Amygdala (tissue), 56 donors: ENCODE data around the gene GPHN.
A peak's percentile ranks its signal among the peaks of the same experiment; 100 is the strongest.
"Not testable (repeated sequence)": the region's sequence is repeated elsewhere in the genome, so short reads cannot be mapped to it uniquely, and the experiment has no call there.

Source experiments
- DNase-seq, 56 donors: peaks; one replicate each; lab custom pipeline; 2025; lab: John Stamatoyannopoulos, UW

Gene GPHN

DNA sequence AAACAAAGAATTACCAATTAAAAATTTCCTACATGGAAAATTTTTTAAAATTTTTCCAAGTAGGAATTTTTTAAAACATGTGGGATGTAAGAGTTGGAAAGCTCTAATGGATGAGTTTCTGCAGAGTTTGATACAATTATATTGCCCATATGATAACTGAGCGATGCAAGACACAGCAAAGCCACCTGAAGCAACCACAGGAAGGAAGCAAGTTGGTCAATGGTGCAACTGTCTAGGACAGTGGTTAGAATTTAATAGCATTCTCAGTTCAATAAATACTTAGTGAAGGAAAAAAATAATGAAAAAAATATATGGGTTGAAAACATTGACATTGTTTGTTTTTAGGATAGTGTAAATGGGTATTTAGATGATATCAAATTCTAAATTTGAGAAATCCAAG, 502.7 kb downstream of the GPHN start:
- no peak for DNase-seq

DNA sequence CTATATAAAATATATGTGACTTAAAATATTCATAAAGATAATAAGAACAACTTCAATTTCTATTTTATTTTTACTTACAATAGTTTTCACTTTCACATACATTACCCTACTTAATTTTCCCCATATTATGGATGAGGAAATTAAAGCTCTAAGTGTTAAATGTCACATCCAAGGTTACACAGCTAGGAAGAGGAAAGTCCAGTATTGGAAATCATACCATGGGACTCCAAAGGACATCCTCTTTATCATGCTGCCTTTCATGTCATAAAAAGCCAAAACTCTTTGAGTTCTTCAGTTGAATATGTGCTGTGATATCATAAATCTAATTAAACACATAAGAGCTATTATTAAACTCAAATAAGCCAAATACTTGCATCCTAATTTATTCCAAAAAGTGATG, 508.9 kb downstream of the GPHN start:
- DNase-seq = no peak

DNA sequence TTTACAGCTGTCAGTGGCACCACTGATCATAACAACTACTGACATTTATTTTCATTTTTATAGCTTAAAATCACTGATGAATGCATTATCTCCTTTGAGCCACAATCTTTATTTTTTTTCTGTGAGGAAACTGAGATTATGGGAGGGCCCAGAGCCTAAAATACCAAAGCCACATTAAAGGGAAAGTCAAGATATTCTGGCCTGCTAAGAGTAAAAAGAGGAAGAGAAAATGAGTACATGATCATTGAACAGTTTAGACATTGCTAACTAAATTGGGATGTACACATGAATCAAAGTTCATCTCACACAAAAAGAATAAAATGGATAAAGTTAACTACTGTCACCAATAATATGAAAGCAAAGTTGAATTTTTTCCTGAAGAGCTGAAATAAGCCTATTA, 510.8 kb downstream of the GPHN start:
- DNase-seq = no peak

DNA sequence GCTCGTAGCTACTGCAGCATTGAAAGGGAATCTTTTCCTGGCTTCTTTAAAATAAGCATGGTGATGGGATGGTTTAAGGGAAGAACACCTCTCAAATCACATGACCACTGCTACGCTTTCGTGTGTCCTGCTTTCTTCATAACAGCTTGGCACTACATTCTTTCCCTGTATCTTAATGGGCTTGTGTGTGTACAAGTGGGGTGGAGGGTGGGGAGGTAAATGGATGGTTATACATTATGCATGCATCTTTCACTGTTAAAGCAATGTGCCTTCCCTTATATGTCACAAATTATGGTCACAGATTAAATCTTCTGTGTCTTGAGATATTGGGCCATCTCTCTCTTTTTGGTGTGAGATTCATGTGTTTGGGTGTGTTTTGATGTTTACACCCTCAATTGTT, 511.8 kb downstream of the GPHN start:
- no peak for DNase-seq

DNA sequence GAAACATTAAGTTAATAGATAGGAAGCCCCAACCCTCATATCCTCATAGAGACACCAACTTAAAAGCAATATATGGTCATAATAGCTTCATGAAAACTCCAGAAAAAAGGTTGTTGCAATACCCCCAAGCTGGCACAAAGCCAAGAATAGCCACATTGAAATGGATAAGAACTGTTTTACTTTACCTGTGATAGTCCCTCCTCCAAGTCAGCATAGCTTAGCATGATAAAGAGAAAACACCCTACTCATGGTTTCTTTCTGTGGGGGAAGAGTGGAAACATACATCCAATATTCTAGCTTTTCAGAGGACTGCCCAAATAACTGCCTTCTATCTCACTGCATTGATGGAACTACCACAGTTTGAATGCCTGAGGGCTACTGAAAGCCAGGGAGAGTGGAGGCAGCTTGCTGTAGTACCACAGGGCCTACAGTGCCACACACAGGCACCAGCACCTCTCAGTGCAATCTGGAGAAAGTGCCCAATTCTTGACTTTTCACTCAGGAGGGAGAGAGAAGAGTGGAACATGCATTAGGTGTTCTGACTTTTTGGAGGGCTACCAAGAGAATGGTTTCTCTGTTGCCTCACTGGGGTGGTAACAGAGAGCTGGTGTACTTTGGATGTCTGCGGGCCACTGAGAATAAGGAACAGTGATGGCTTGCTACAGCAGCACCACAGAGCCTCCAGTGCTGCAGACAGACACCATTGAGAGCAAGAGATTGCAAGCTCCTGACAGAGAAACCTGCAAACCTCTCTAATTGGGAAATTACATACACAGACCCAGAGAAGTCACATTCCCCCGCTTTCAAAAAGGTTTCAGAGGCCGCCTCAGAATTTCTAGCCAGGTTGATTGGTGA, 524.2 kb downstream of the GPHN start:
- DNase-seq = no peak

DNA sequence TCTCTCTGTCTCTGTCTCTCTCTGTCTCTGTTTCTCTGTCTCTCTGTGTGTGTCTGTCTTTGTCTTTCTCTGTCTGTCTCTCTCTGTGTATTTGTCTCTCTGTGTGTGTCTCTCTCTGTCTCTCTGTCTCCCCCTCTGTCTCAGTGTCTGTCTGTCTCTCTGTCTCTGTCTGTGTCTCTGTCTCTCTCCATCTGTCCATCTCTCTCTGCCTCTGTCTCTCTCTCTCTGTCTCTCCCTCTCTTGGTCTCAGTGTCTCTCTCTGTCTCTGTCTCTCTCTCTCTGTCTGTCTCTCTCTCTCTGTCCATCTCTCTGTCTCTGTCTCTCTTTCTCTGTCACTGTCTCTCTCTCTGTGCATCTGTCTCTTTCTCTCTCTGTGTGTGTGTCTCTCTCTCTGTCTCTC, 537.5 kb downstream of the GPHN start:
- no peak for DNase-seq

DNA sequence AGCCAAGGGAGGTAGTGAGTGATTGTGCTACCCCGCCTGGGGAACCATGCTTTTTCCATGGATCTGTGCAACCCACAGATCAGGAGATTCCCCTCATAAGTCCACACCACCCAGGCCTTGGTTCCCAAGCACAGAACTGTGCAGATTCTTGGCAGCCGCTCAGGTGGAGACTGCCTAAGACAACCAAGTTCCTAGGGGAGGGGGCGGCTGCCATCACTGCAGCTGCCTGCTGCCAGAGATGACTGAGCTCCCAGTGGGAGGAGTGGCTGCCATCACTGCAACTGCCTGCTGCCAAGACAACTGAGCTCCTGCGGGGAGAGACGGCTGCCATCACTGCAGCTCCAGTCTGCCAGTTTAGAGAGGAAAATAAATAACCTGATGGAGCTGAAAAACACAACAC, 542.9 kb downstream of the GPHN start:
- DNase-seq = no peak

DNA sequence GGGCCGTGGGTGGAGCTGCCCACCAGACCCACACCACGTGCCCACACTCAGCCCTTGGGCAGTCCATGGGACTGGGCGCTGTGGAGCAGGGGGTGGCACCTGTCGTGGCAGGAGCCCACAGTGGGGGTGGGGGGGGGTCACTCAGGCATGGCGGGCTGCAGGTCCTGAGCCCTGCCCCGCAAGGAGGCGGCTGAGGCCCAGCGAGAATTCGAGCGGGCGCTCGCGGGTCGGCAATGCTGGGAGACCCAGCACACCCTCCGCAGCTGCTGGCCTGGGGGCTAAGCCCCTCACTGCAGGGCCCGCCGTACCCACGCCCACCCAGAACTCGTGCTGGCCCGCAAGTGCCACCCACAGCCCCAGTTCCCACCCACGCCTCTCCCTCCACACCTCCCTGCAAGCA, 548.7 kb downstream of the GPHN start:
- no peak for DNase-seq

DNA sequence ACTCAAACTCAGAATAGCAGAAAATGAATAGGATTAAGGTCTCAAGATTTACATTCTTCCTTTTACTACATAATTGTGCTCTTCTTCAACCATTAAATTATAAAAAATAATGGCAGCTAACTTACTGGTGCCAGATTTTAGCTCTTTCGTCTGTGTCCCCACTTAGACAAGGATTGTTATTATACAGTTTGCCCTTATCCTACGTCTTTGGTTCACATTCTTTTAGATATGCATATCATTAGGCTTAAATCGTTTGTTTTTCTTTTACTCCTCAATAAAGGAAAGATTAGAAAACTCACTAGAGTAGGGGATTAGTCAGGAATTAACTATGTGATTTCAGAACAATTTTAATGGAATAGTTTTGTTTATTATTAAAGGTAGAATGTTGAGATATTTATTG, 551.6 kb downstream of the GPHN start:
- DNase-seq = no peak

DNA sequence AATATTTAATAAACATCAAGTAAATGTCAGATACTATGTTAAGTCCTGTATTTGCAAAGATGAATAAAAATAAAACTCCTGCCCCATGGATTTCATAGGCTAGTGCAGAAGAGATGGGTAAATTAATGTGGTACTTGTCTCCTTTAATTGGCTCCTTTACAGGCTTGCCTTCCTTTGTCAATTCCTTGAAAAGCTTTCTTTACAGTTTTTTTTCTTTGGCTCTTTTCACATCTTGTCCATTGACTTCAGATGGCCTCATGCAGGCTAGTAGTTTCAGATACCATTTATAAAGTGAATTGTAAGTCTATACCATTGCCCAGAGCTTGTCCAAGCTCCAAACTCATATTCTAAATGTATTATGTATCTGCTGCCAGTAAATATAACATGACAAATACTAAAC, 552.6 kb downstream of the GPHN start:
- no peak for DNase-seq

DNA sequence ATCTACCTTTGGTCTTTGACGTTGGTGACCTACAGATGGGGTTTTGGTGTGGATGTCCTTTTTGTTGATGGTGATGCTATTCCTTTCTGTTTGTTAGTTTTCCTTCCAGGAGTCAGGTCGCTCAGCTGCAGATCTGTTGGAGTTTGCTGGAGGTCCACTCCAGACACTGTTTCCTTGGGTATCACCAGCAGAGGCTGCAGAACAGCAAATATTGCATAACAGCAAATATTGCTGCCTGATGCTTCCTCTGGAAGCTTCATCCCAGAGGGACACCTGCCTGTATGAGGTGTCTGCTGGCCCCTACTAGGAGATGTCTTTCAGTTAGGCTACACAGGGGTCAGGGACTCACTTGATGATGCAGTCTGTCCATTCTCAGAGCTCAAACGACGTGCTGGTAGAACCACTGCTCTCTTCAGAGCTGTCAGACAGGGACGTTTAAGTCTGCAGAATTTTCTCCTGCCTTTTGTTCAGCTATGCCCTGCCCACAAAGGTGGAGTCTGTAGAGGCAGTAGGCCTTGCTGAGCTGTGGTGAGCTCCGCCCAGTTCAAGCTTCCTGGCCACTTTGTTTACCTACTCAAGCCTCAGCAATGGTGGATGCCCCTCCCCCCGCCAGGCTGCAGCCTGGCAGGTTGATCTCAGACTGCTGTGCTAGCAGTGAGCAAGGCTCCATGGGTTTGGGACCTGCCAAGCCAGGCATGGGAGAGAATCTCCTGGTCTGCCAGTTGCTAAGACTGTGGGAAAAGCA, 559.3 kb downstream of the GPHN start:
- not testable (repeated sequence) for DNase-seq

DNA sequence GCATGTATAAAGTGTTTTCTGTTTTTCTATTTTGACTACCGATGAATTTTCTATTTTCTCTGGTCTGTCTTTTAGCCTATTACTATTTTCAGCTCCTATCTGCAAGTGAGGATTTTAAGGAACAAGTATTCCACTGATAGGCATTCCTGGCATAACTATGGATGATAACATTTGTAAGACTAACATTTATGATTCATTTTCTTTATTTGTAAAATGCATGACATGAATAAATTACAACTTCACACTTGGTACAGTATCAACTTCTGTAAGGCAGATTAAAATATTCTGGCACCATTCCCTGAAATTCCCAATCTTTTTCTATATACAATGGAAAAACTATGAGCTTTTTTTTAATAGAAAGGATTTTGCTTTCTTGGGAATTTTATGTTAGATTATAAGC, 560.3 kb downstream of the GPHN start:
- DNase-seq = no peak

DNA sequence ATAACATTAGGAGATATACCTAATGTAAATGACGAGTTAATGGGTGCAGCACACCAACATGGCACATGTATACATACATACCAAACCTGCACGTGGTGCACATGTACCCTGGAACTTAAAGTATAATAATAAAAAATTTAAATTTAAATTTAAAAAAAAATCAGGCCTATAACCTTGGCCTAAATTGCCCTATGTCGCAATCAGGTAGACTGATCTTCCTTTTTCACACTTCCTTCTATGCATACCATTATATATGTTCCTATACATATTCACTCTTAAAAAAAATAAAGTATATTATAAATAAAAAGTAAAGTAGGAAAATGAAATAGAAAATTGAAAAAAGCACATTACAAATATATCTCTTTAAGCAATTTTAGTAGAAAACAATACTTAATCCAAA, 563.6 kb downstream of the GPHN start:
- no peak for DNase-seq

DNA sequence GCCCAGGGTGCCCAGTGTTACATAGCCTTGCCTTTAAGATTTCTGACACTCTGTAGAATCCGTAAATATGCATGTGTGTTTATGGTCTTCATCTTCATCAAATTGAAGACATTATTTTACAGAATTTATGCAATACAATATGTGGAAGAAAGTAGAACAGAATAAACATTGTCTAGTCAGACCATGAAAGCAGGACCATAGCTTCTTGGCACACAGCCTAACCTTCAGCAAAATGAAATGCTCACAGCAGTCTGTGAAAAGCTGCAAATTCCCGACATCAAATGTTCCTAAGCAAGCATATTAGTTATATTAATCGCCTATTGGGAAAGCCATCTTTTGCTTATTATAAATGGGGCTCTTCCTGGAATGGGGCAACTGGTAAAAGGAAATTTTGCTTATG, 570.0 kb downstream of the GPHN start:
- DNase-seq = peak in 9 of 56 donors; percentile 0 to 40 (median 1)

DNA sequence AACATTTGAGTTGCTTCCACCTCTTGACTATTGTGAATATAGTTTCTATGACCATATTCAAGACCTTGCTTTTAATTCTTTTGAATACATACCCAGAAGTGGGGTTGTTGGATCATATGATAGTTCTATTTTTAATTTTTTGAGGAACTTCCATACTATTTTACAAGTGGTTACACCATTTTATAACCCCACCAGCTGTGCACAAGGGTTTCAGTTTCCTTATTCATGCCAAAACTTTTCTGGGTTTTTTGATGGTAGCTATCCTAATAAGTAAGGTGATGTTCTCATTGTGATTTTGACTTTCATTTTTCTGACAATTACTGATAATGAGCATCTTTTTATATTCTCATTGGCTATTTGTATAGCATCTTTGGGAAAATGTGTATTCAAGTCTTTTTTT, 571.9 kb downstream of the GPHN start:
- no peak for DNase-seq

DNA sequence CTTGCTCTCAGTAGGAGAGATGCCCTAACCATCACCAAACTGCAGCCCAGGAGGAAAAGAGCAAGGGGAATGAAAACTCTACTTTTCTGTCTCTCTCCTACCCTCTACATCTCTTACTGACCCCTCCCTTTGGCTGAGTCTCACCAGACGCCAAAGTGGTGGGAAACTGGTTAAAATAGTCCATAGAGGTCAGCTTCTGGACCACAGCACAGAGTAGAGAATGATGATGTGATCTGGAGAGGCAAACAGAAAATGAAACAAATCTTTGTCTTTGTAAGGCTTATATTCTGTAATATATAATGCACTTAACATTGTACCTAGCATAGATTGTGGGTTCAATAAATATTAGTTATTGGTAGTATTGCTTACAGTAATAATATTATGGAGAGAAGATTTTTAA, 600.3 kb downstream of the GPHN start:
- no peak for DNase-seq

DNA sequence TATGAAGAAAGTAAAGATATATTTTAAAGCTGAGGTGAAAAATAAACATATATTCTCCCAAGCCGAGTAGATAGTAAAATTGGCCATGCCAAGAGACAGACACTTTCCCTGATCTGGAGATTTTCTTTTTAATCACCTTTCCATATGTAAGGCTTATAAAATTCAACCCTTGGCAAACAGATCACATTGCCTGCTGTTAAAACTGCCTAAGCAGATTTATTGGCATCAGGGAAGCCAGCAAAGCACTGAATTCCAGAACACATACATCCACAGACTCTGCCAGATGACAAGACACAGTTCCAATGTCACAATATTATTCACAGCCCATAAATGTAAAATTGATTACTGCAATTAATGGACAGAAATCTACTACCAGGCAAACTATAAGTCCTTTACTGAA, 603.1 kb downstream of the GPHN start:
- DNase-seq = no peak

DNA sequence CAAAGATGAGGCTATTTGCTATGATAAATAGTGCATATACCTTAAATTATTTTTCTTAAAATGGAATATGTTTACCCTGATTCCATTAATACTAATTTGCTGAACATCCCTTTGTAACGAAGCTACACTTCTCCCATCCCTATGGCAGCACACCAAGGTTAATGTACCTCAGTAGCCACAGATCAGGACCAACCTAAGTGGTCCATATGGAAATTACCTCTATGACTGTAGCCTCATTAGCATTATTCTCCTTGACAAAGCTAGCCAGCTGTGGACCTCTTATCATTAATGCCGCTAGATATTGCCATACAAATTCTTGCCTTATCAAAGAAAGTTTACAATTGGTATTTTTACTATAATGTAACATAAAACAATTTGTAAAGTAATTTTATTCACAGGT, 604.4 kb downstream of the GPHN start:
- DNase-seq = no peak

DNA sequence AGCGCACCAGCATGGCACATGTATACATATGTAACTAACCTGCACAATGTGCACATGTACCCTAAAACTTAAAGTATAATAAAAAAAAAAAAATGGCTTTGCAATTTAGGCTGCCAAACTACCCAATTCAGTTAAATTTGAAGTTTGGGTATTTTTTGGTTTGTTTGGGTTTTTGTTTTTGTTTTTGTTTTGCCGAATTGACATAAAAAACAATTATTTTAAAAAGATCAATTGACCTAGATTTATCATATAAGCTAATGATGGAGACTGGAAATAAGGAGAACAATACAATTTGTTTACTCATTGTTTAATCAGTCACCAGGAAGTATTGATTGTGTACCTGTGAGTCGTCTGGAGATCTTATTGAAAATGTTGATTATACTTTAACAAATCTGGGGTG, 619.2 kb downstream of the GPHN start:
- no peak for DNase-seq

DNA sequence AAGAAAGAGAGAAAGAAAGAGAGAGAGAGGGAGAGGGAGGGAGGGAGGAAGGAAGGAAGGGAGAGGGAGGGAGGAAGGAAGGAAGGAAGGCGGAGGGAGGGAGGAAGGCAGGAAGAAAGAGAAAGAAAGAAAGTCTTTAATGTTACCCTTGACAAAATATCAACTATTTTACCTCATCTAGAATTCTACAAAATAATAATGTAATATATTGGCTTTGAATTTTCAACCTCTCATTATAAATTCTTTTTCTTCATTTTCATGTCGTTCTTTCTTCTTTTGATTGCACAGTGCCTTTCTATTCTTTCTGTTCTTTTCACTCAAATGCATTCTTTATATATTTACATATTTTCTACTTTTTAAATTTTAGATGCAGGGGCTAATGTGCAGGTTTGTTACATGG, 621.8 kb downstream of the GPHN start:
- no peak for DNase-seq

DNA sequence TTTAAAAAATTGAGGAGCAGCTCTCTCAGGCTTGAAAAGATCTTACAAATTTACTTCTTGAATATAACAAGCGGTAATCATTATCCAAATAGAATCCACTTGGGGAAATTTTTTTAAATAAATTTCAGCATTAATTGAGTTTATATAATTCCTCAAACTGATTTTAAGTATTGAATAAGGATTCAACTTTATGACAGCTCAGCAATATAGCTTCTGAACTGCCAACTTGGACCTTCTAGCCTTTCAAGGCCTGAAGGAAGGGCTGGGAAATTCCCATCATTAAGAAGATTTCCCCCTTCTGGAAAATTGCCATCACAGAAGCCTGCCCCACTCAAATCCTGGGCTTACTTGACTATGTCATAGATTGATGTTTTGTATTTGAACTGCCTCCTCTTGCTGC, 623.7 kb downstream of the GPHN start:
- DNase-seq = no peak

DNA sequence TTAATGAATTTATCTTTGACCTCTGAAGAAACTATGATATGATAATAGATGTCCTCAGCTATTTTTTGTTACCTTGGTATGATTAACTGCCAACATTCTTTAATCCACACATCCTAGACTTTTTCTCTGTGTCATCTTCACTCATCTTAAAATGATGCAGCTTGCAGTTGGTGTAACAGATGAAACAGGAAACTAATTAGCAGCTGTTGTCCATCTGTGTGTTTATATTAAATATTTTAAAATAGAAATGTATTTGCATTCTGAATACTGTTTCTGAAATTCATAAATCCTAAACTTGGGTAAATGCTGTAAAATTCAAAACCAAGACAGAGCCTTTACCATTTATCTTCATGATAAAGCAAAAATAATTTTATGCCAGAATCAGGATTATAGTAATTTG, 625.2 kb downstream of the GPHN start:
- no peak for DNase-seq
